ENCODE results near the gene MYO1A. TPM values are rescaled to one million over a fixed set of nuclear protein-coding genes. Genes with fewer than 3 reads are reported as not detected.

MYO1A gene
- total and polyA plus RNA-seq, 2 of the 13 experiments (the other 11 are each of a cell fraction or from before 2014, with no cell fraction given): 5.3 to 6.0 TPM

DNA sequence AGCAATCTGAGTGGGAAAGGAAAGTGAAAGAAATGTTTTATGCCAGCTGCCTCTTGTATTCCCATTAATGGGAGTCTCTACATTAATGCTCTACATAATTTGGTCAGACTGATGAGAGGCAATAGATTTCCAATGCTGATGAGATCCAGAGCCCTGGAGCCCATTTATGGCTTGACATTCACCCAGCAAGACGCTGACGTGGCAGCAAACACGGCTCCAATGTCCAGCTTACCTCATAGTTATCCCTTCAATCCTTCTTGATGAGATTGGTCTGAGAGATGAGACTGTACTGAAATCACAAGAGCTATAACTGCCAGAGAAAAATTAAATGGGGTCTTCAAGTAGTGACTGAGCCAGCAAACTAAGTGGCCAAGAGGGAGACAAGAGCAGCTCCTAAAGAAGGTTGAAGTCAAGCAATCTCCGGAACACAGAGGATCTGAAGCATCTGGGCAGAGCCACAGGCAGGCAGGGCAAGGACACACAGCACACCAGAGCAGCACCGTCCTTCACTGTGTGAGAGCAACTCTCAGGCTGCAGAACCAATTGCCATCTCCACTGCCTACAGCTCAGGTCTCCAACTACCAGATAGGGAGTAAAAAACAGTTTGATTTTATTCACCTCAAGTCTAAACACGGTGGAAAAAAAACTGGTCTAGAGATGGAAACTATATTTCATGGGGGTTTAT lies 7.3 kb upstream of the MYO1A start:
- BruUV-seq (replicated peaks): no TSS peak
- Histone ChIP-seq H3K36me3 (replicated peaks in 1 of 2; ENCODE audit: control insufficient read depth in 1 of 2, insufficient read depth in 2 of 2, low read length in 2 of 2) (peaks cover 7 to 24% of the 10 kb centered on the region in 2 experiments), H3K4me2 (ENCODE audit: low read depth, low read length) (no peak overlapping the region), H3K9me3 (ENCODE audit: low read length) (no peaks in the 10 kb centered on the region), H3K27ac (ENCODE audit: extremely low read length, insufficient read depth, low read length) (no peak overlapping the region), H3K4me3 (replicated peaks in 1 of 3; ENCODE audit: insufficient read depth in 1 of 3, low read depth in 2 of 3, low read length in 3 of 3) (no peak overlapping the region), H3K4me1 (ENCODE audit: insufficient read depth, low read length) (no peaks in the 10 kb centered on the region), H3K27me3 (ENCODE audit: control insufficient read depth in 1 of 2, insufficient read depth in 2 of 2, low read length in 2 of 2) (no peaks in the 10 kb centered on the region), H2AFZ (ENCODE audit: low read length) (no peak overlapping the region), H3K79me2 (ENCODE audit: insufficient read depth, low read length) (no peaks in the 10 kb centered on the region), H3K9ac (ENCODE audit: insufficient read depth, low read depth, low read length) (no peak overlapping the region), H4K20me1 (ENCODE audit: insufficient read depth, low read length) (no peaks in the 10 kb centered on the region)
- FAIRE-seq (no peak), DNase-seq (ENCODE audit: low spot score) (no peak), ATAC-seq (no peak)
- intact Hi-C loops (cut with micrococcal nuclease; ENCODE audit: unreplicated experiment): no loop called here
- in situ Hi-C loops (cut with HindIII; ENCODE audit: extremely low pct_ligation_motif_present, low pct_unique_long_range_greater_than_20kb): no loop called here
- ChIA-PET CTCF (ENCODE audit: low intra/inter-chr PET ratio, low total read pairs) (no interaction called here), POLR2A (no interaction called here)
- TF ChIP-seq ISL2 (CRISPR knock-in tag; IDR thresholded peaks at IDR 0.05) (no peak), ZNF850 (CRISPR knock-in tag; conservative IDR thresholded peaks at IDR 0.05) (no peak), SNAI1 (CRISPR knock-in tag; IDR thresholded peaks at IDR 0.05; ENCODE audit: borderline replicate concordance) (no peak), ELF3 (CRISPR knock-in tag; IDR thresholded peaks at IDR 0.05) (no peak), STAG1 (CRISPR knock-in tag; IDR thresholded peaks at IDR 0.05) (no peak), ONECUT2 (CRISPR knock-in tag; IDR thresholded peaks at IDR 0.05) (no peak), FOXA3 (CRISPR knock-in tag; IDR thresholded peaks at IDR 0.05) (no peak), PRPF4 (IDR thresholded peaks at IDR 0.05; ENCODE audit: low read depth, low read length, poor library complexity, severe bottlenecking) (no peak), CREM (IDR thresholded peaks at IDR 0.05) (no peak), CREM (CRISPR knock-in tag; IDR thresholded peaks at IDR 0.05) (no peak), ZNF563 (CRISPR knock-in tag; IDR thresholded peaks at IDR 0.05) (no peak), EZH2 (conservative IDR thresholded peaks at IDR 0.05; ENCODE audit: low read depth, low read length) (no peak)
- TF ChIP-seq, protein P1, sequence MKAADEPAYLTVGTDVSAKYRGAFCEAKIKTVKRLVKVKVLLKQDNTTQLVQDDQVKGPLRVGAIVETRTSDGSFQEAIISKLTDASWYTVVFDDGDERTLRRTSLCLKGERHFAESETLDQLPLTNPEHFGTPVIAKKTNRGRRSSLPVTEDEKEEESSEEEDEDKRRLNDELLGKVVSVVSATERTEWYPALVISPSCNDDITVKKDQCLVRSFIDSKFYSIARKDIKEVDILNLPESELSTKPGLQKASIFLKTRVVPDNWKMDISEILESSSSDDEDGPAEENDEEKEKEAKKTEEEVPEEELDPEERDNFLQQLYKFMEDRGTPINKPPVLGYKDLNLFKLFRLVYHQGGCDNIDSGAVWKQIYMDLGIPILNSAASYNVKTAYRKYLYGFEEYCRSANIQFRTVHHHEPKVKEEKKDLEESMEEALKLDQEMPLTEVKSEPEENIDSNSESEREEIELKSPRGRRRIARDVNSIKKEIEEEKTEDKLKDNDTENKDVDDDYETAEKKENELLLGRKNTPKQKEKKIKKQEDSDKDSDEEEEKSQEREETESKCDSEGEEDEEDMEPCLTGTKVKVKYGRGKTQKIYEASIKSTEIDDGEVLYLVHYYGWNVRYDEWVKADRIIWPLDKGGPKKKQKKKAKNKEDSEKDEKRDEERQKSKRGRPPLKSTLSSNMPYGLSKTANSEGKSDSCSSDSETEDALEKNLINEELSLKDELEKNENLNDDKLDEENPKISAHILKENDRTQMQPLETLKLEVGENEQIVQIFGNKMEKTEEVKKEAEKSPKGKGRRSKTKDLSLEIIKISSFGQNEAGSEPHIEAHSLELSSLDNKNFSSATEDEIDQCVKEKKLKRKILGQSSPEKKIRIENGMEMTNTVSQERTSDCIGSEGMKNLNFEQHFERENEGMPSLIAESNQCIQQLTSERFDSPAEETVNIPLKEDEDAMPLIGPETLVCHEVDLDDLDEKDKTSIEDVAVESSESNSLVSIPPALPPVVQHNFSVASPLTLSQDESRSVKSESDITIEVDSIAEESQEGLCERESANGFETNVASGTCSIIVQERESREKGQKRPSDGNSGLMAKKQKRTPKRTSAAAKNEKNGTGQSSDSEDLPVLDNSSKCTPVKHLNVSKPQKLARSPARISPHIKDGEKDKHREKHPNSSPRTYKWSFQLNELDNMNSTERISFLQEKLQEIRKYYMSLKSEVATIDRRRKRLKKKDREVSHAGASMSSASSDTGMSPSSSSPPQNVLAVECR (CRISPR knock-in tag; IDR thresholded peaks at IDR 0.05; ENCODE audit: borderline replicate concordance): no peak
- TF ChIP-seq, protein P2, sequence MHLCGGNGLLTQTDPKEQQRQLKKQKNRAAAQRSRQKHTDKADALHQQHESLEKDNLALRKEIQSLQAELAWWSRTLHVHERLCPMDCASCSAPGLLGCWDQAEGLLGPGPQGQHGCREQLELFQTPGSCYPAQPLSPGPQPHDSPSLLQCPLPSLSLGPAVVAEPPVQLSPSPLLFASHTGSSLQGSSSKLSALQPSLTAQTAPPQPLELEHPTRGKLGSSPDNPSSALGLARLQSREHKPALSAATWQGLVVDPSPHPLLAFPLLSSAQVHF (CRISPR knock-in tag; IDR thresholded peaks at IDR 0.05): no peak
- TF ChIP-seq, protein P3, sequence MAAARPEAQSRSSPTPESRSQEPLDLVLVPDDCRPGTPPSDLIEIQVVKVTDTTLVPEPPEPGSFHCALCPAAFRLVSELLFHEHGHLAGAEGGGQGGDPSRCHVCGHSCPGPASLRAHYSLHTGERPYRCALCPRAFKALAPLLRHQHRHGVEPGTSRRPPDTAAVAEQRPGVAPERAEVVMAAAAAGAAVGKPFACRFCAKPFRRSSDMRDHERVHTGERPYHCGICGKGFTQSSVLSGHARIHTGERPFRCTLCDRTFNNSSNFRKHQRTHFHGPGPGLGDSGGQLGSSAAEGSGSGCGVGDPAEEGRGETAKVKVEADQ (CRISPR knock-in tag; IDR thresholded peaks at IDR 0.05; ENCODE audit: borderline replicate concordance): no peak
- TF ChIP-seq, protein P4, sequence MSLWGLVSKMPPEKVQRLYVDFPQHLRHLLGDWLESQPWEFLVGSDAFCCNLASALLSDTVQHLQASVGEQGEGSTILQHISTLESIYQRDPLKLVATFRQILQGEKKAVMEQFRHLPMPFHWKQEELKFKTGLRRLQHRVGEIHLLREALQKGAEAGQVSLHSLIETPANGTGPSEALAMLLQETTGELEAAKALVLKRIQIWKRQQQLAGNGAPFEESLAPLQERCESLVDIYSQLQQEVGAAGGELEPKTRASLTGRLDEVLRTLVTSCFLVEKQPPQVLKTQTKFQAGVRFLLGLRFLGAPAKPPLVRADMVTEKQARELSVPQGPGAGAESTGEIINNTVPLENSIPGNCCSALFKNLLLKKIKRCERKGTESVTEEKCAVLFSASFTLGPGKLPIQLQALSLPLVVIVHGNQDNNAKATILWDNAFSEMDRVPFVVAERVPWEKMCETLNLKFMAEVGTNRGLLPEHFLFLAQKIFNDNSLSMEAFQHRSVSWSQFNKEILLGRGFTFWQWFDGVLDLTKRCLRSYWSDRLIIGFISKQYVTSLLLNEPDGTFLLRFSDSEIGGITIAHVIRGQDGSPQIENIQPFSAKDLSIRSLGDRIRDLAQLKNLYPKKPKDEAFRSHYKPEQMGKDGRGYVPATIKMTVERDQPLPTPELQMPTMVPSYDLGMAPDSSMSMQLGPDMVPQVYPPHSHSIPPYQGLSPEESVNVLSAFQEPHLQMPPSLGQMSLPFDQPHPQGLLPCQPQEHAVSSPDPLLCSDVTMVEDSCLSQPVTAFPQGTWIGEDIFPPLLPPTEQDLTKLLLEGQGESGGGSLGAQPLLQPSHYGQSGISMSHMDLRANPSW (CRISPR knock-in tag; IDR thresholded peaks at IDR 0.05; ENCODE audit: borderline replicate concordance): no peak
- 98% methylated on average over 6 of the region's 6 CpGs for WGBS (ENCODE audit: low lambda C conversion rate)

All from HepG2 (cell line).